ENCODE results near the gene C1S. TPM values are rescaled to one million over a fixed set of nuclear protein-coding genes. Genes with fewer than 3 reads are reported as not detected.
"Not testable (repeated sequence)": the region's sequence is repeated elsewhere in the genome, so short reads cannot be mapped to it uniquely, and the experiment has no call there.

The C1S gene
- total and polyA plus RNA-seq, 8 donors = 111 to 326 (median 124) TPM

DNA sequence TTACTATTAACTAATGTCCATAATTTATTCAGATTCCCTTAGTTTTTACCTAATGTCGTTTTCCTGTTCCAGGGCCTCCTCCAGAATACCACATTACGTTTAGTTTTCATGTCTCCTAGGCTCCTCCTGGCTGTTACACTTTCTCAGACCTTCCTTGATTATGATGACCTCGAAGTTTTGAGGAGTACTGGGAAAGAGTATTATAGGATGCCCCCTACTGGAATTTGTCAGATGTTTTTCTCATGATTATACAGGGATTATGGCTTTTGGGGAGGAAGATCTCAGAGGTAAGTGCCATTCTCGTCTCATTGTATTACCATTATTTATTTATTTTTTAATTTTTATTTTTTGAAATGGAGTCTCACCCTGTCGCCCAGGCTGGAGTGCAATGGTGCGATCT lies 17.7 kb upstream of the C1S start:
- Histone ChIP-seq H3K4me1 (peaks cover 0 to 8% of the 10 kb centered on the region in 2 donors), H3K9me3 (no peaks in the 10 kb centered on the region), H3K27me3 (no peaks in the 10 kb centered on the region), H3K4me3 (no peak overlapping the region), H3K36me3 (no peaks in the 10 kb centered on the region), H3K27ac (no peak overlapping the region)
- ATAC-seq (peak; percentile 97), DNase-seq (peak in 1 of 4 donors; percentile 24)
- intact Hi-C loops (cut with DNase I) = no loop called here
- TF ChIP-seq, protein P1, sequence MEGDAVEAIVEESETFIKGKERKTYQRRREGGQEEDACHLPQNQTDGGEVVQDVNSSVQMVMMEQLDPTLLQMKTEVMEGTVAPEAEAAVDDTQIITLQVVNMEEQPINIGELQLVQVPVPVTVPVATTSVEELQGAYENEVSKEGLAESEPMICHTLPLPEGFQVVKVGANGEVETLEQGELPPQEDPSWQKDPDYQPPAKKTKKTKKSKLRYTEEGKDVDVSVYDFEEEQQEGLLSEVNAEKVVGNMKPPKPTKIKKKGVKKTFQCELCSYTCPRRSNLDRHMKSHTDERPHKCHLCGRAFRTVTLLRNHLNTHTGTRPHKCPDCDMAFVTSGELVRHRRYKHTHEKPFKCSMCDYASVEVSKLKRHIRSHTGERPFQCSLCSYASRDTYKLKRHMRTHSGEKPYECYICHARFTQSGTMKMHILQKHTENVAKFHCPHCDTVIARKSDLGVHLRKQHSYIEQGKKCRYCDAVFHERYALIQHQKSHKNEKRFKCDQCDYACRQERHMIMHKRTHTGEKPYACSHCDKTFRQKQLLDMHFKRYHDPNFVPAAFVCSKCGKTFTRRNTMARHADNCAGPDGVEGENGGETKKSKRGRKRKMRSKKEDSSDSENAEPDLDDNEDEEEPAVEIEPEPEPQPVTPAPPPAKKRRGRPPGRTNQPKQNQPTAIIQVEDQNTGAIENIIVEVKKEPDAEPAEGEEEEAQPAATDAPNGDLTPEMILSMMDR (IDR thresholded peaks at IDR 0.05) = peak; percentile 21 to 33

- DNase-seq (no peak), ATAC-seq (no peak)
- intact Hi-C loops (cut with DNase I) = no loop called here
- Histone ChIP-seq H3K27ac (no peak overlapping the region), H3K36me3 (no peaks in the 10 kb centered on the region), H3K4me1 (peaks cover 0 to 8% of the 10 kb centered on the region in 2 donors), H3K4me3 (no peak overlapping the region), H3K9me3 (no peaks in the 10 kb centered on the region), H3K27me3 (no peaks in the 10 kb centered on the region)
- TF ChIP-seq, protein P1 (IDR thresholded peaks at IDR 0.05) = no peak
Measured at GRCh38 chr12:7045913-7046312, 14.6 kb upstream of the C1S start.

DNA sequence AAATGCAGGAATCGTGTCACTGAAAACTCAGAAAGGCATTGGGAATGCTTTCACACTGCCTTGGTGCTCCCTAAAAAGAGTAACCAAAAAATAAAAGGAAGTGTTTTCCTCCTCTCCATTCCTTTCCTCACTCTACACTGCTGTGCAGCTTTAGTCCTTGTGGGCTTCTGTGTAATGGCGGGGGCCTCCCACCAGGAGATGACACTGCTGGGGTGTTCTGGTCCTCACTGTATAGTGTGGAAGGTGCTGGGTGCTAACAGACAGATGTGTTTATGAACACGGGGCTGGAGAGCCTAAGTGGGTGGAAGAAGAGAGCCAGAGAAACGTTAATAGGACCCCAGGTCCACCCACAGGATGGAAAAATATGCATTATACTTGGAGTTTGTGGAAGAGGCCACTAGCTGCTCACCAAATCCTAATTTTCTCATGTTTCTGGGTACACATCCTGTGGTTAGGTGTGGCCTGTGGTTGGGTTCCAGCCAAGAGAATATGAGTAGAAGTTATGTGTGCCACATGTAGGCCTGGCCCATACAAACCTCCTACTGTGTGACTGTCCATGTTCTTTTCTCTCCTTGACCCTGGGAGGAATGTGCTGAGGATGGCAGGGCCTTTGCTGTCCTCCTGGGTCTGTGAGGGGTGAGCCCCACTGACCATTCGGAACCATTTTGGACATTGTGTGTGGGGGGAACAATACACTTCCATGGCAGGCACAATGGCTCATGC lies 14.0 kb upstream of the C1S start:
- Histone ChIP-seq H3K4me3 (no peak overlapping the region), H3K9me3 (no peaks in the 10 kb centered on the region), H3K27me3 (no peaks in the 10 kb centered on the region), H3K36me3 (no peaks in the 10 kb centered on the region), H3K4me1 (peaks cover 0 to 8% of the 10 kb centered on the region in 2 donors), H3K27ac (no peak overlapping the region)
- no peak for DNase-seq
- TF ChIP-seq, protein P1 (IDR thresholded peaks at IDR 0.05) = no peak
- ATAC-seq = no peak
- intact Hi-C loops (cut with DNase I) = no loop called here

- H3K36me3 ChIP-seq = no peaks in the 10 kb centered on the region
- no peaks in the 10 kb centered on the region for H3K27me3 ChIP-seq
- no peak for ATAC-seq
Measured at GRCh38 chr12:7047306-7047705, 13.2 kb upstream of the C1S start.

DNA sequence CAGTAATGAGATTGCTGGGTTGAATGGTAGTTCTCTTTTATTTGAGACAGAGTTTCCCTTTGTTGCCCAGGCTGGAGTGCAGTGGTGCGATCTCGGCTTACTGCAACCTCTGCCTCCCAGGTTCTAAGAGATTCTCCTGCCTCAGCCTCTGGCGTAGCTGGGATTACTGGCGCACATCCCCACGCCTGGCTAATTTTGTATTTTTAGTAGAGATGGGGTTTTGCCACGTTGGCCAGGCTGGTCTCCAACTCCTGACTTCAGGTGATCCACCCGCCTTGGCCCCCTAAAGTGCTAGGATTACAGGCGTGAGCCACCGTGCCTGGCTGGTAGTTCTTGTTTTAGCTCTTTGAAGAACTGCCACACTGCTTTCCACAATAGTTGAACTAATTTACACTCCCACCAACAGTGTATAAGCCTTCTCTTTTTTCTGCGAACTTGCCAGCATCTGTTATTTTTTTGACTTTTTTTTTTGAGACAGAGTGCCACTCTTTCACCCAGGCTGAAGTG lies 11.0 kb upstream of the C1S start:
- H3K27ac ChIP-seq; intact Hi-C loops (cut with DNase I); H3K4me1 ChIP-seq; ATAC-seq; DNase-seq; H3K36me3 ChIP-seq; H3K27me3 ChIP-seq; H3K9me3 ChIP-seq; H3K4me3 ChIP-seq: not testable (repeated sequence)

More at GRCh38 chr12:7047306-7047705, 13.2 kb upstream of the C1S start:
- no peak for DNase-seq
- Histone ChIP-seq H3K4me1 (peaks cover 0 to 8% of the 10 kb centered on the region in 2 donors), H3K27ac (no peak overlapping the region), H3K4me3 (no peak overlapping the region), H3K9me3 (no peaks in the 10 kb centered on the region)
- TF ChIP-seq, protein P1 (IDR thresholded peaks at IDR 0.05) = no peak
- intact Hi-C loops (cut with DNase I) = no loop called here

DNA sequence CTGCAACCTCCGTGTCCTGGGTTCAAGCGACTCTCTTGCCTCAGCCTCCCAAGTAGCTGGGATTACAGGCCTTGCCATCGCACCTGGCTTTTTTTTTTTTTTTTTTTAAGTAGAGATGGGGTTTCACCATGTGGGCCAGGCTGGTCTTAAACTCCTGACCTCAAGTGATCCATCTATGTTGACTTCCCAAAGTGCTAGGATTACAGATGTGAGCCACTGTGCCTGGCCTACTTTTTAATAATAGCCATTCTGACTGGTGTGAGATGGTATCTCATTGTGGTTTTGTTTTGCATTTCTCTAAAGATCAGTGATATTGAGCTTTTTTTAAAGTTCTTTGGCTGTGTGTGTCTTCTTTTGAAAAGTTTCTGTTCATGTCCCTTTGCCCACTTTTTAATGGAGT lies 10.5 kb upstream of the C1S start:
- H3K27ac ChIP-seq; DNase-seq; H3K27me3 ChIP-seq; H3K36me3 ChIP-seq; H3K9me3 ChIP-seq; H3K4me3 ChIP-seq; intact Hi-C loops (cut with DNase I); ATAC-seq; H3K4me1 ChIP-seq: not testable (repeated sequence)
